CD4-positive, alpha-beta T cell (primary cell): ENCODE results near the gene SEC14L2. TPM values are rescaled to one million over a fixed set of nuclear protein-coding genes. Genes with fewer than 3 reads are reported as not detected.

Experiments used
- ATAC-seq: fragments of 200-7000 bp; cut with Tn5 transposase; one replicate; pipeline ENCODE4 v1.10.0; 2022; ENCODE audit warnings: mild to moderate bottlenecking; ENCODE audit not compliant: poor library complexity
- CTCF ChIA-PET: fragments of 350-600 bp; sonication (Branson Sonifier 250); formaldehyde crosslinking; loops from one replicate; lab custom pipeline; 2021; ENCODE audit warnings: antibody characterized with exemption, inconsistent platforms; lab: Charles Lee
- POLR2A ChIA-PET: fragments of 350-600 bp; sonication (Branson Sonifier 250); formaldehyde crosslinking; loops from one replicate; lab custom pipeline; 2021; ENCODE audit warnings: antibody characterized with exemption, inconsistent platforms; lab: Charles Lee
- DNase-seq, 14 experiments: peaks; one replicate each; pipeline ENCODE4 v3.0.0-alpha.2; 2013 to 2020; ENCODE audit warnings: mixed read lengths in 2 of 14
- H3K27ac ChIP-seq, 2 donors: one replicate each; pipeline versions ENCODE4 v1.5.1 to v1.7.0; 2013; ENCODE audit warnings: low read length in 2 of 2, low read depth in 1 of 2, mild to moderate bottlenecking in 1 of 2
- H3K27me3 ChIP-seq, 2 experiments: 1 replicate in 1 of 2; 2 replicates in 1 of 2; pipeline versions ENCODE4 v1.6.1 to v1.7.0; 2013; ENCODE audit warnings: low read length in 2 of 2, control low read depth in 1 of 2, mild to moderate bottlenecking in 1 of 2, moderate library complexity in 1 of 2; ENCODE audit not compliant: insufficient read depth in 2 of 2, control insufficient read depth in 1 of 2
- H3K36me3 ChIP-seq: one replicate; pipeline ENCODE4 v1.6.1; 2013; ENCODE audit warnings: low read length, control low read depth; ENCODE audit not compliant: insufficient read depth
- H3K4me1 ChIP-seq: one replicate; pipeline ENCODE4 v1.6.1; 2013; ENCODE audit warnings: low read length, control low read depth; ENCODE audit not compliant: insufficient read depth
- H3K4me3 ChIP-seq: one replicate; pipeline ENCODE4 v1.5.1; 2013; ENCODE audit warnings: mild to moderate bottlenecking, low read length, moderate library complexity
- H3K9me3 ChIP-seq, 2 experiments: 1 replicate in 1 of 2; 2 replicates in 1 of 2; pipeline versions ENCODE4 v1.6.1 to v1.7.0; 2013; ENCODE audit warnings: low read length in 2 of 2, mild to moderate bottlenecking in 2 of 2, control low read depth in 1 of 2, moderate library complexity in 1 of 2; ENCODE audit not compliant: control insufficient read depth in 1 of 2, insufficient read depth in 1 of 2
- H3K27ac Mint-ChIP-seq: one replicate; pipeline ENCODE4 v1.8.0; 2020; ENCODE audit warnings: mixed read lengths
- H3K27me3 Mint-ChIP-seq: one replicate; pipeline ENCODE4 v1.8.0; 2021; ENCODE audit warnings: mixed read lengths
- H3K36me3 Mint-ChIP-seq: one replicate; pipeline ENCODE4 v1.8.0; 2021; ENCODE audit warnings: low read depth, mixed read lengths
- H3K4me1 Mint-ChIP-seq: one replicate; pipeline ENCODE4 v1.8.0; 2021; ENCODE audit warnings: low read depth, mixed read lengths
- H3K4me3 Mint-ChIP-seq: one replicate; pipeline ENCODE4 v1.8.0; 2020; ENCODE audit warnings: mild to moderate bottlenecking, mixed read lengths
- H3K9me3 Mint-ChIP-seq: one replicate; pipeline ENCODE4 v1.8.0; 2020; ENCODE audit warnings: mixed read lengths
- CTCF ChIP-seq: fragments of 200-600 bp; IDR thresholded peaks from one replicate; pipeline ENCODE4 v1.8.0; 2022; ENCODE audit warnings: antibody characterized with exemption, mild to moderate bottlenecking
- intact Hi-C, 2 experiments: fragments of 100-400 bp; cut with DNase I in 1 of 2; cut with micrococcal nuclease in 1 of 2; formaldehyde crosslinking; loops; one replicate each; pipeline versions ENCODE4 v1.15.1 to v1.9.0; 2023 to 2025; cut with DNase I, micrococcal nuclease
- total RNA-seq, 174 experiments: library from RNA in 2 of 174; stranded (reverse) in 2 of 174; gene quantifications; one replicate each; pipeline ENCODE4 v1.2.3 and lab custom pipeline; 2021 to 2026

Gene SEC14L2
- total RNA-seq, 2 experiments from 2014 or later: 74.6 to 79.8 TPM

DNA sequence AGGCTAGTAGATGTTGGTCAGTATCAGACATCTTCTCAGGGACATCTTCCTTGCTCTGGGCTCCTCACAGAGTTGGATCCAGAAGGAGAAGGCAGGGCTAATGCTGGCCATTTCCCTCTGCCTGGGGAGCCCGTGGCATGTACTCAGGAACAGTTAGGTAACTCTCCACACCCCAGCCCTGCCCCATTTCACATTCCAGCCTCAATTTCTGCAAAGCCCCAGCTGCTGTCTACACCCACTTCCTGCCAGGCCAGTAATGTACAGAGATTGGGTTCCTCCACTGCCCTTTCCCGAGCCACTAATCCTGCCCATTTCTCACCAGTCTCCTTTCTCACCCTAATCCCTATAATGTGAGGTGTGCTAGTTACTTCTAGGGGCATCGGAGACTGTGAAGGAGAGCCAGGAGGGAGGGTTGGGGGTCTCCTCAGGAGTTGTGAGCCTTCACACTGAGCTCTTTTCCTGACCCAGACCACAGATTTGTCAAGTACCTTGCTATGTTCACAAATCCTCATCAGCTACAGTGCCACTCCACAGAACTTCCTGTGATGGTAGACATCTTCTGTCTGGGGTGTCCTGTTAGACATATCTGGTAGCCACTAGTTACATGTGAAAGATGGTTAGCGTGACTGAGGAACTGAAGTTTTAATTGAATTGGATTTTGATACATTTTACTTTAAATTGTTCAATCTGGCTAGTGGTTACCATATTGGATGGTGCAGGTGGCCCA is 76.3 kb downstream of the SEC14L2 start:
- intact Hi-C loops: no loop called here
- no peak for TF ChIP-seq CTCF
- POLR2A ChIA-PET: no interaction called here
- peaks cover 27% of the 10 kb centered on the region for H3K27me3 Mint-ChIP-seq
- Histone ChIP-seq H3K9me3 (no peaks in the 10 kb centered on the region), H3K27me3 (peaks cover 9 to 14% of the 10 kb centered on the region in 2 experiments), H3K4me3 (no peak overlapping the region), H3K27ac (no peak overlapping the region), H3K36me3 (no peaks in the 10 kb centered on the region), H3K4me1 (peaks cover 12% of the 10 kb centered on the region)
- ATAC-seq (no peak), DNase-seq (peak in 1 of 14 experiments; percentile 20)
- H3K36me3 Mint-ChIP-seq: no peaks in the 10 kb centered on the region
- no peaks in the 10 kb centered on the region for H3K9me3 Mint-ChIP-seq
- no peak overlapping the region for H3K4me3 Mint-ChIP-seq
- CTCF ChIA-PET: no interaction called here
- H3K27ac Mint-ChIP-seq: no peak overlapping the region
- H3K4me1 Mint-ChIP-seq: no peaks in the 10 kb centered on the region

DNA sequence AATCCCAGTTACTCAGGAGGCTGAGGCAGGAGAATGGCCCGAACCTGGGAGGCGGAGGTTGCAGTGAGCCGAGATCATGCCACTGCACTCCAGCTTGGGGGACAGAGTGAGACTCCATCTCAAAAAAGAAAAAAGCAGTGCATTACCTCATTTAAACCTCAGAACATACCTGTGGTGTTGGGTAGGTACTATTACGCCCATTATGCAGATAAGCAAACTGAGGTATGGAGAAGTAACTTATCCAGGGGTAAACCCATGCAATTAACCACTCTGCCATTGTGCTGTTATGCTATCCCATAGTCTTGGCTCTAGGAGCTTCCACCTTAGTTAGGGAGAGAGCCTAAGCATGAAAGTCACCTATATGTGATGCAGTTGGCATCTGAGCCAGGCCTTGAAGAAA is 77.3 kb downstream of the SEC14L2 start:
- Mint-ChIP-seq H3K9me3 (no peaks in the 10 kb centered on the region), H3K27ac (no peak overlapping the region), H3K4me1 (no peaks in the 10 kb centered on the region), H3K27me3 (peaks cover 24% of the 10 kb centered on the region), H3K4me3 (no peak overlapping the region), H3K36me3 (no peaks in the 10 kb centered on the region)
- ChIA-PET CTCF (interaction anchor here (1.4 kb wide), 1 partner anchor 12 kb away, joined by 3 read pairs; no protein-coding TSS in a partner anchor), POLR2A (no interaction called here)
- intact Hi-C loops: no loop called here
- Histone ChIP-seq H3K27ac (no peak overlapping the region), H3K4me3 (no peak overlapping the region), H3K9me3 (no peaks in the 10 kb centered on the region), H3K36me3 (no peaks in the 10 kb centered on the region), H3K27me3 (peaks cover 9 to 14% of the 10 kb centered on the region in 2 experiments), H3K4me1 (peaks cover 12% of the 10 kb centered on the region)
- no peak for ATAC-seq
- no peak for TF ChIP-seq CTCF
- DNase-seq: no peak

Other genes with a start within 250 kb of the SEC14L2 start
- under 1 TPM; 0.17 to 0.30 TPM for gene LIF, start 150.3 kb upstream of the SEC14L2 start, total RNA-seq
- 10 to 100 TPM; 13.9 to 16.7 TPM for gene OSM, start 130.2 kb upstream of the SEC14L2 start, total RNA-seq
- 1 to 10 TPM; 7.9 to 8.8 TPM for gene CASTOR1, start 107.5 kb upstream of the SEC14L2 start, total RNA-seq
- gene TBC1D10A, start 70.1 kb upstream of the SEC14L2 start, total RNA-seq: 10 to 100 TPM; 38.9 to 41.8 TPM
- gene SF3A1, start 40.1 kb upstream of the SEC14L2 start, total RNA-seq: 100 to 1,000 TPM; 335 to 388 TPM
- 10 to 100 TPM in 1 of 2 experiments, 1 to 10 TPM in 1; 8.3 to 10.1 TPM for gene CCDC157, start 40.0 kb upstream of the SEC14L2 start, total RNA-seq
- gene RNF215, start 9.6 kb upstream of the SEC14L2 start, total RNA-seq: 1 to 10 TPM; 4.6 to 4.9 TPM
- gene MTFP1, start 28.8 kb downstream of the SEC14L2 start, total RNA-seq: 10 to 100 TPM; 37.2 to 38.0 TPM
- gene SEC14L3, start 75.0 kb downstream of the SEC14L2 start, total RNA-seq: not detected
- not detected for gene SEC14L4, start 108.7 kb downstream of the SEC14L2 start, total RNA-seq
- gene SEC14L6, start 149.7 kb downstream of the SEC14L2 start, total RNA-seq: not detected
- not detected for gene GAL3ST1, start 177.6 kb downstream of the SEC14L2 start, total RNA-seq
- 10 to 100 TPM; 28.4 to 30.5 TPM for gene PES1, start 194.9 kb downstream of the SEC14L2 start, total RNA-seq
- under 1 TPM; 0.52 to 0.53 TPM for gene TCN2, start 210.2 kb downstream of the SEC14L2 start, total RNA-seq
- 1 to 10 TPM; 2.1 to 2.9 TPM for gene SLC35E4, start 238.8 kb downstream of the SEC14L2 start, total RNA-seq